Body of pancreas (tissue), 4 donors: Measurements from ENCODE around the gene ATG7. TPM values are rescaled to one million over a fixed set of nuclear protein-coding genes. Genes with fewer than 3 reads are reported as not detected.

ENCODE experiments used
- ATAC-seq: fragments of 150-250 bp; one replicate; pipeline ENCODE4 v1.9.1; 2016
- DNase-seq, 4 donors: peaks; one replicate each; pipeline ENCODE4 v3.0.0-alpha.2; 2019
- H3K27ac ChIP-seq, 4 donors: fragments of 200-600 bp; sonication (generic); 1 replicate in 3 of 4; 2 replicates in 1 of 4; pipeline versions ENCODE4 v1.5.1 to v1.6.1; 2016 to 2019; ENCODE audit warnings: mild to moderate bottlenecking in 1 of 4, mixed read lengths in 1 of 4, moderate library complexity in 1 of 4
- H3K27me3 ChIP-seq, 2 donors: fragments of 200-600 bp; sonication (generic); one replicate each; pipeline ENCODE4 v1.6.0; 2016; ENCODE audit warnings: mild to moderate bottlenecking in 1 of 2
- H3K36me3 ChIP-seq, 2 donors: fragments of 200-600 bp; sonication (generic); replicated peaks in 1 of 2; 2 replicates each; pipeline ENCODE4 v1.5.1; 2016; ENCODE audit warnings: low read depth in 2 of 2; ENCODE audit not compliant: insufficient read depth in 1 of 2
- H3K4me1 ChIP-seq: fragments of 200-600 bp; sonication (generic); one replicate; pipeline ENCODE4 v1.6.0; 2016
- H3K4me3 ChIP-seq, 2 donors: fragments of 200-600 bp; sonication (generic); 1 replicate in 1 of 2; 2 replicates in 1 of 2; pipeline ENCODE4 v1.5.1; 2016 to 2019
- H3K9me3 ChIP-seq, 3 donors: fragments of 200-600 bp; sonication (generic); 1 replicate in 2 of 3; 2 replicates in 1 of 3; pipeline ENCODE4 v1.5.1; 2016
- POLR2A ChIP-seq, 3 donors: fragments of 450-650 bp; IDR thresholded peaks; one replicate each; pipeline ENCODE4 v1.6.1; 2016; ENCODE audit warnings: antibody characterized with exemption in 3 of 3, mild to moderate bottlenecking in 2 of 3
- WGBS, 2 donors: methylation state at CpG; one replicate each; pipeline ENCODE4 v1.1.5; 2017; 5-methylcytosine and 5-hydroxymethylcytosine counted together
- intact Hi-C: fragments of 100-400 bp; cut with DNase I; formaldehyde crosslinking; loops from one replicate; pipeline ENCODE4 v1.15.1; 2023
- total RNA-seq, 2 donors: library from RNA; depleted of rRNA; stranded (reverse); fragments of >200 nt; gene quantifications; one replicate each; pipeline ENCODE4 v1.1.0, GENCODE V29; 2016
- TF ChIP-seq, protein P1 (sequence below), 7 experiments: fragments of 450-650 bp in 4 of 7; fragments of 200-600 bp in 3 of 7; sonication (generic) in 3 of 7; IDR thresholded peaks; one replicate each; pipeline ENCODE4 v1.5.1; 2016 to 2019; ENCODE audit warnings: antibody characterized with exemption in 7 of 7

The ATG7 gene
- total RNA-seq, 2 donors from 2014 or later: 40.5 to 43.6 TPM

DNA sequence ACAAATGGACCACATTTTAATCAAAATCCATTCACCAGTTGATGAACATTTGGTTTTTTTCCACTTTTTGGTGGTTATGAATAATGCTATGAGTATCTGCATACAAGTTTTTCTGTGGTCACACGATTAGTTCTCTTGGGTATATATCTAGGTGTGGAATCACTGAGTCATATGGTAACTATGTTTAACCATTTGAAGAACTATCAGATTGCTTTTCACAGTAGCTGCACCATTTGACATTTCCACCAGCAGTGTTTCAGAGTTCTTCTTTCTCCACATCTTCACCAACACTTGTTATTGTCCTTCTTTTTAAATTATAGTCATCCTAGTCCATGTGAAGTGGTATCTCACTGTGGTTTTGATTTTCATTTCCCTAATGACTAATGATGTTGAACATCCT lies 33.3 kb upstream of the ATG7 start:
- no peak for ATAC-seq
- Histone ChIP-seq H3K27ac (no peak overlapping the region), H3K4me3 (no peak overlapping the region), H3K27me3 (no peaks in the 10 kb centered on the region), H3K36me3 (no peaks in the 10 kb centered on the region), H3K9me3 (no peaks in the 10 kb centered on the region), H3K4me1 (no peaks in the 10 kb centered on the region)
- TF ChIP-seq, protein P1, sequence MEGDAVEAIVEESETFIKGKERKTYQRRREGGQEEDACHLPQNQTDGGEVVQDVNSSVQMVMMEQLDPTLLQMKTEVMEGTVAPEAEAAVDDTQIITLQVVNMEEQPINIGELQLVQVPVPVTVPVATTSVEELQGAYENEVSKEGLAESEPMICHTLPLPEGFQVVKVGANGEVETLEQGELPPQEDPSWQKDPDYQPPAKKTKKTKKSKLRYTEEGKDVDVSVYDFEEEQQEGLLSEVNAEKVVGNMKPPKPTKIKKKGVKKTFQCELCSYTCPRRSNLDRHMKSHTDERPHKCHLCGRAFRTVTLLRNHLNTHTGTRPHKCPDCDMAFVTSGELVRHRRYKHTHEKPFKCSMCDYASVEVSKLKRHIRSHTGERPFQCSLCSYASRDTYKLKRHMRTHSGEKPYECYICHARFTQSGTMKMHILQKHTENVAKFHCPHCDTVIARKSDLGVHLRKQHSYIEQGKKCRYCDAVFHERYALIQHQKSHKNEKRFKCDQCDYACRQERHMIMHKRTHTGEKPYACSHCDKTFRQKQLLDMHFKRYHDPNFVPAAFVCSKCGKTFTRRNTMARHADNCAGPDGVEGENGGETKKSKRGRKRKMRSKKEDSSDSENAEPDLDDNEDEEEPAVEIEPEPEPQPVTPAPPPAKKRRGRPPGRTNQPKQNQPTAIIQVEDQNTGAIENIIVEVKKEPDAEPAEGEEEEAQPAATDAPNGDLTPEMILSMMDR (IDR thresholded peaks at IDR 0.05): no peak
- TF ChIP-seq POLR2A (IDR thresholded peaks at IDR 0.05): no peak
- no peak for DNase-seq
- intact Hi-C loops: no loop called here
- WGBS, 2 donors: 49 to 68% methylated on average over 1 of the region's 1 CpG

- ATAC-seq (no peak), DNase-seq (no peak)
- Histone ChIP-seq H3K4me3 (no peak overlapping the region), H3K4me1 (no peaks in the 10 kb centered on the region), H3K36me3 (no peaks in the 10 kb centered on the region), H3K27ac (no peak overlapping the region), H3K9me3 (no peaks in the 10 kb centered on the region), H3K27me3 (no peaks in the 10 kb centered on the region)
- intact Hi-C loops: no loop called here
- no peak for TF ChIP-seq POLR2A (IDR thresholded peaks at IDR 0.05)
- TF ChIP-seq, protein P1 (IDR thresholded peaks at IDR 0.05): no peak
- WGBS, 2 donors: 21 to 33% methylated on average over 1 of the region's 1 CpG
Measured at GRCh38 chr3:11239796-11240195, 32.4 kb upstream of the ATG7 start.

DNA sequence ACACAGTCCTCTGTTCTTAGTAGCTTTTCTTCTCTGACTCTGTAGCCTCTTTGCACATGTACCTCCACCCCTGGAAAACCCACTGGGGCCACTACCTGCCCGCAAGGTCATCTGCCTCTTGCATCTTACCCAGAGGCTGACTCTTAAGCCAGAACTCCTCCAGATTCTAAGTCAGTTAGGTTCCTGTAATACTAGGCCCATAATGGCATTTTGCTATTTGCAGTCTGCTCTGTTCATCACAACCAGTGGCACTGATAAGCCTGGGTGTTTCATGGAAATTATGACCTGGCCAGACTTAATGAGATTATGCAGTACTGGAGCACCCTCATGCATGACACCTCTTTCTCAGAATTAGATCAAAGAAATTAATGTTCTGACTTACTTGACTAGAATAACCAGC lies 31.7 kb upstream of the ATG7 start:
- Histone ChIP-seq H3K36me3 (no peaks in the 10 kb centered on the region), H3K27me3 (no peaks in the 10 kb centered on the region), H3K9me3 (no peaks in the 10 kb centered on the region), H3K27ac (no peak overlapping the region), H3K4me1 (no peaks in the 10 kb centered on the region), H3K4me3 (no peak overlapping the region)
- DNase-seq: no peak
- no peak for TF ChIP-seq POLR2A (IDR thresholded peaks at IDR 0.05)
- TF ChIP-seq, protein P1 (IDR thresholded peaks at IDR 0.05): no peak
- intact Hi-C loops: no loop called here
- no peak for ATAC-seq
- 86 to 89% methylated on average over 1 of the region's 1 CpG for WGBS, 2 donors

DNA sequence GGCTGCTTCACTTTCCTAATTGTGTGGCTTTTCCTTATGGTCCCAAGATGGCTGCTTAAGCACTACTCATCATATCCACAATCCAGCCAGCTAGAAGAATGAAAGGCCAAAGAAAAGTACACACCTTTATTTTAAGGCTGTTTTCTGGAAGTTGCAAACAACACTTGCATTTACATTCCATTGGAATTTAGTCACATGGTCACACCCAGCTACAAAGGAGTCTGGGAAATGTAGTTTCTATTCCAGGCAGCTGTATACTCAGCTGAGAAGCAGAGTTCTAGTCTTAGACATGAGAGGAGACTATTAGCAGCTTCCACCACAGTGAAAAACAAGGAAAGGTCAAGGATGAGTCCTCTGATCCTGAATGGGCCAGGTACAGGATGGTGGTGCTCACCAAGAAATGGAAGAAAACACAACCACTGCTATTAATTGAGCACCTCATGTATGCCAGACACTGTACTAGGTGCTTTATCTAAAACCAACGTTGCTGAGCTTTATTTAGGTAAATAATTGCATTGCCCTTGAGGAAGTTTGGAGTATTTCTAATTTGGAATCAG lies 28.0 kb upstream of the ATG7 start:
- Histone ChIP-seq H3K9me3 (no peaks in the 10 kb centered on the region), H3K4me1 (no peaks in the 10 kb centered on the region), H3K36me3 (no peaks in the 10 kb centered on the region), H3K27ac (no peak overlapping the region), H3K27me3 (no peaks in the 10 kb centered on the region), H3K4me3 (no peak overlapping the region)
- no peak for TF ChIP-seq POLR2A (IDR thresholded peaks at IDR 0.05)
- TF ChIP-seq, protein P1 (IDR thresholded peaks at IDR 0.05): no peak
- WGBS, 2 donors: 14 to 27% methylated on average over 1 of the region's 1 CpG
- intact Hi-C loops: no loop called here
- no peak for ATAC-seq
- DNase-seq: no peak

DNA sequence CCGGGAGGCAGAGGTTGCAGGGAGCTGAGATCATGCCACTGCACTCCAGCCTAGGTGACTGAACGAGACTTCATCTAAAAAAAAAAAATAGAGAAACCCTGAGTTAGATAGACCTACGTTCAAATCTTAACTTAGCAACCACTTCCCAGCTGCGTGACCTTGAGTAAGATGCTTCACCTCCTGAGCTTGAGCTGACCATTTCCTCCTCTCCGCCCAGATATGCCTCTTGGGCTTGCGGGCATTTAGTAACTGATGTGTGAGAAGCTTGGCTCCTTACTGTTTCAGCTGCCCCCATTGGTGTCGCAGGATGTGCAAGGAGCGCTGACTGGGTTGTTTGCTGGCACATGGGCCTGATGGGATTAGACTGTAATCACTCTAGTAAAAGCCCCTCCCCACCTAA lies 26.9 kb upstream of the ATG7 start:
- DNase-seq (no peak), ATAC-seq (no peak)
- H3K4me3 ChIP-seq: no peak overlapping the region
- H3K9me3 ChIP-seq: no peaks in the 10 kb centered on the region
- intact Hi-C loops: no loop called here
- H3K27me3 ChIP-seq: no peaks in the 10 kb centered on the region
- no peaks in the 10 kb centered on the region for H3K4me1 ChIP-seq
- TF ChIP-seq, protein P1 (IDR thresholded peaks at IDR 0.05): no peak
- TF ChIP-seq POLR2A (IDR thresholded peaks at IDR 0.05): no peak
- WGBS, 2 donors: 67 to 70% methylated on average over 8 of the region's 8 CpGs
- H3K36me3 ChIP-seq: no peaks in the 10 kb centered on the region
- no peak overlapping the region for H3K27ac ChIP-seq
